Measurements from ENCODE around the gene KIF21B. TPM values are rescaled to one million over a fixed set of nuclear protein-coding genes. Genes with fewer than 3 reads are reported as not detected.
"Not testable (repeated sequence)": the region's sequence is repeated elsewhere in the genome, so short reads cannot be mapped to it uniquely, and the experiment has no call there.

Gene KIF21B
- total RNA-seq, 1 experiment from 2014 or later, result 2.1 TPM

DNA sequence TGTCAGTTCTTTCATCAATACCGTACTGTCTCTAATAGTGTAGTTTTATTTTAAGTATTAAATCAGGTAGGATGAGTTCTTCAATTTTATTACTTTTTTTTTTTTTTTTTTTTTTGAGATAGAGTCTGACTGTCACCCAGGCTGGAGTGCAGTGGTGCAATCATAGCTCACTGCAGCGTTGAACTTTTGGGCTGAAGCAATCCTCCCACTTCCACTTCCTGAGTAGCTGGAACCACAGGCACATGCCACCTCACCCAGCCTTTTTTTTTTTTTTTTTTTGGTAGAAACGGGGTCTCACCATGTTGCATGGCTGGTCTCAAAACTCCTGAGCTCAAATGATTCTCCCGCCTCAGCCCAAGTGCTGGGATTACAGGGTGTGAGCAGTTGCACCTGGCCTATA is 84.6 kb downstream of the KIF21B start:
- no peak for DNase-seq (ENCODE audit: low spot score)

DNA sequence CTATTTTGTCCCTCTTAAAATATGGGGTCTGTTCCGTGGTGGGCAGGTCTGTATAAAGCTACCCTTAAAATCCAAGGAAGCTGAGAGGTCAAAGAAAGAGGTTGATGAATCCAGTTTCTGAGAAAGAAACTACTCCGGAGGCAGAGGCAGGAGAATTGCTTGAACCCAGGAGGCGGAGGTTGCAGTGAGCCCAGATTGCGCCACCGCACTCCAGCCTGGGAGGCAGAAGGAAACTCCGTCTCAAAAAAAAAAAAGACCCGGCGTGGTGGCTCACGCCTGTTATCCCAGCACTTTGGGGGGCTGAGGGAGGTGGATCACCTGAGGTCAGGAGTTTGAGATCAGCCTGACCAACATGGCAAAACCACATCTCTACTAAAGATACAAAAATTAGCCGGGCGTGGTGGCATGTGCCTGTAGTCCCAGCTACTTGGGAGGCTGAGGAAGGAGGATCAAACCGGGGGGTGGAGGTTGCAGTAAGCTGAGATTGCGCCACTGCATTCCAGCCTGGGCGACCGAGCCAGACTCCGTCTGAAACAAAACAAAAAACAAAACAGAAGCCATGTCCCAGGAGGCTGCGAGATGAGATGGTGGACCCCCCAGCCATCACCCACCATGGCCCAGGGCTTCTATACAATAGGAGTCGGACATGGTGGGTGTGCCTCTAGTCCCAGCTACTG is 88.1 kb downstream of the KIF21B start:
- not testable (repeated sequence) for DNase-seq (ENCODE audit: low spot score)

DNA sequence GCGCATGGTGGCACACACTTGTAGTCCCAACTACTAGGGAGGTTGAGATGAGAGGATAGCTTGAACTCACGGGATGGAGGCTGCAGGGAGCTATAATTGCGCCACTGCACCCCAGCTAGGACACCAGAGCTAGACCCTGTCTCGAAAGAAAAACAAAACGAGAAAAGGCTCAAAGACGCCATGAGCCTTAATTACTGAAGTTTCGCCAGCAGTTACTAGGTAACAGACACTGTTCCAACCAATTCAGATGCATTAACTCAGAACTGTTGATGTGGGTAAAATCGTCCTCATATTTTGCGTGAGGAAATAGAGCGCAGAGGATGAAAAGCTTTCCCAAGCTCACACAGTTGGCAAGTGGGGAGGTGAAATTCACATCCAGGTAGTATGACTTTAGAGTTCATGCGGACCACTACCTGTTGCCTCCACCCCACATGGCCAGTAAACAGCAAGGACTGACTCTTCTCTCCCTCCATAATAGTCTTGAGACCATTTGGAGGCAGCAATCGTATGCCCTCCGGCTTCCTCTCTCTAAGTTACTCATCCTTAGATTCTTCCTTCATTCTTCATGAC is 88.8 kb downstream of the KIF21B start:
- DNase-seq (ENCODE audit: low spot score), result no peak

DNA sequence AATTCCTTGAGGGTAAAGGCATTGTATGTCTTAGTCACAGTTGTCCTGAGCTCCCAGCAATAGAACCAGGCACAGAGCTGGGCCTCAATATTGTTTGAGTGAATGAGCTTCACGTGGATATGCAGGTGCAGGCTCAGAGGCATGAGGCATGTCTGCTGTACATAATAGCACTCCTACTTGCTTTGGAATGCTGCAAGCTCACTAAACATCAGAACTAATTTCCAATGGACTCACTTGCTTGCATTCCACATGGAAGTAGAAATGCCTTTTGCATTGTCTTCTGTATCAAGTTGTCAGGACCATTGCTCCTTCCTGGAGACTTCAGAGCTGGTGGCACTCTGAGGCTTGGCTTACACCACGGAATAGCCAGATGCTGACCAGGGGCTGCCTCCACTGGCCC is 91.7 kb downstream of the KIF21B start:
- no peak for DNase-seq (ENCODE audit: low spot score)

DNA sequence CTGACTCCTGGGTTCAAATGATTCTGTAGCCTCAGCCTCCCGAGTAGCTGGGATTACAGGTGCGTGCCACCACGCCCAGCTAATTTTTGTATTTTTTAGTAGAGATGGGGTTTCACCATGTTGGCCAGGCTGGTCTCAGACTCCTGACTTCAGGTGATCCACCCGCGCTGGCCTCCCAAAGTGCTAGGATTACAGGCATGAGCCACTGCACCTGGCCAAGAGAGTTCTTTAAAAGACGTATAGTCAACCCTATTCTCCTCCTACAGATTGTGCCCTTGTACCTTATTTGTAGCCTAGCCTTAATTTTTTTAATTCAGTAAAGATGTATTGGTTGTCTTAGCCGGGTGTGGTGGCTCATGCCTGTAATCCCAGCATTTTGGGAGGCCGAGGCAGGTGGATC is 93.2 kb downstream of the KIF21B start:
- DNase-seq (ENCODE audit: low spot score), result not testable (repeated sequence)

DNA sequence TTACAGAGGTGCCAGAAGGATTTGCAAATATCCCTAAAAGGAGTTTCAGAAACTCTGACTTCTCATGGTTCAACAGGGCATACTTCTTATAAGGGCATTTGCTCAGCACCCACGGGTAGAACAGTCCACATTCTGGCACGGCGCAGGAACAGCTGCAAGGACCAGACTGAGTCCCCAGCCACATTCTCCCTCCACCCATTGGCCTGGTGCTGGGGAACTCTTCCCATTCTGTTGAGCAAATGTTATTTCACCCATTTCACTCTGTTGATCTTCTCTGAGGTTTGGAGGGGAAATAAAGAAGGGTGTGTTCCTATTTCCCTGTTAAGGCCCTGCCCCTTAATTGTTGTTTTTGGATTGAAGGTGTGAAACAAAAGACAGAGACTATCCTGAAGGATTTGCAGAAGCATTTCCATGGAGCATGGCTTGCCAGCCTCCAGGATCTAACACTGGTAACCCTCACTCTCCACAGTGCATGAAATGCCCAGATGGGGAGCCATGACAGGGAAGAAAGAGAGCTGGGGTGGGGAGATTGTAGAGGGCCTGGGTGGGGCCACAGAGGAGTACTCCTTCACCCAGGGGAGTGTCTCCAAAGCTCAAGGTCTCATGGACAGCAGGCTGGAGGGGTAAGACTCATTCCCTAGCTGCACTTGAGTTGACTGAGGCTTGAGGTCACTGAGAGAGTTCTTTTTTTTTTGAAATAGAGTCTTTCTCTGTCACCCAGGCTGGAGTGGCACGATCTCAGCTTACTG is 93.8 kb downstream of the KIF21B start:
- DNase-seq (ENCODE audit: low spot score), result no peak

DNA sequence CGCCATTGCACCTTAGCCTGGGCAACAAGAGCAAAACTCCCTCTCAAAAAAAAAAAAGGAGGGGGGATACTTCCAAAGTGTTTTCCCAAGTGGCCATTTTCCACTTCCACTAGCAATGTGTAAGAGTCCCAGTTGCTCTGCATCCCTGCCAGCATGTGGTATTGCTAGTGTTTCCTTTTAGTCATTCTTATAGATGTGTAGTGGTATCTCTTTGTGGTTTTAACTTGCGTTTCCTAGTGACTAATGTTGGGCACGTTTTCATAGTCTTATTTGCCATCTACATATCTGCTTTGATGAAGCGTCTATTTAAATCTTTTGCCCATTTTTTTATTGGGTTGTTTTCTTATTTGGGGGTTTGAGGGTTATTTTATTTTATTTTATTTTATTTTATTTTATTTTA is 97.7 kb downstream of the KIF21B start:
- DNase-seq (ENCODE audit: low spot score), result no peak

DNA sequence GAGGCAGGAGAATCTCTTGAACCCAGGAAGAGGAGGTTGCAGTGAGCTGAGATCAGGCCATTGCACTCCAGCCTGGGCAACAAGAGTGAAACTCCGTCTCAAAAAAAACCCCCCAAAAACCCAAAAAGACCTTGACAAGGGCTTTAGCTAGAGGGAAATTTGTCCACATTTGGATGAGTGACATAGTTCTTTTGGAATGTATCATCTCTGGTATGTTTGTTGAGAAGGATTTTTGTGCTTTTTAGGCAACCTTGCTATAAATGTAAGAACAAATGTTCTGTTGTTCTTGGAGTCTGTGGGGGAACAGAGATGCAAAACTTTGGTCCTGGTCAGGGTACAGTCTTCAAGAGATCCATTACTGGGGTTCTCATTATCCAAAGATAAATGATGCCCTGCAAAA is 99.9 kb downstream of the KIF21B start:
- no peak for DNase-seq (ENCODE audit: low spot score)

DNA sequence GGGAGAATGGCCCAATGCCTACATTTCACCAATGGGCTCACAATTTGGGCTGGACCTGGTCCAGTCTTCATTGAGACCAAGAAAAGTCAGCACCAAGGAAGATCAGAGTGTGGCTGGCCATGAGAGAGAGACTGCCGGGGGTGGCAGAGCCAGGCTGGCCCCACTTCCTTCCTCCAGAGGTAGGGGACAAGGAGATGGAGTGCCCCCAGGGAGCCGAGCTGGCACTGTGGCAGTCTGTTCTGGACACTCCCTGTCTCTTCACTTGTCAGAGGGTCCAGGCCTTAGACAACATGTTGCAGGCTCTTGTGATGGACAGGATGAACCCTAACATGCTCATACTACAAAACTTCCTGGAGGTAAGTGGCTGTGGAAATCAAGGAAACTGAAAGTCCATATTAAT is 101.1 kb downstream of the KIF21B start:
- no peak for DNase-seq (ENCODE audit: low spot score)

DNA sequence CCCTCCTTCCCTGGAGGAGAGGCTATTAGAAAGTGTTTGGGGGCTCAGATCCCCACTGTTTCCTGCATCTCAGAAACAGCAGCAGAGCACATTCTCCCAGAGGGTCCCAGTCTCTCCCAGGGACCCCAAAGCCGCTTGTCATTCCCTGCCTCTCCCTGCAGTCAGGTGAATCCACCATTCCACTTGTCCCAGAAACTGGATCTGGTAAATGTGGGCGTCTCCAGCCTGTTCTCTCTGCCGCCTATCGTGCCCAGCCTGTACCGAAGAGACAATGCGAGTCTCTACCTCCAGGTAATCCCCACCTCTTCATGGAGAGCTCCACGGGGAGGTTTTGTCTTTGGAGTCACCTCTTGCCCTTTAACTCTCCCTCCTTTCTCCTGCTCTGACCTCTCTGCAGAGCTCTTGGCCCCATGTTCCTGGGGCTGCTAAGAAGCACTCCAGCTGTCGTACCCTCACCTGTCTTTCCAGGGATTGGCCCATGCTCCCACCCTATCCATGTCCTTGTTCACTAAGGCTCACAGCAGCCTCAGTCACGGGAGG is 101.9 kb downstream of the KIF21B start:
- DNase-seq (ENCODE audit: low spot score), result no peak

Other genes starting within 250 kb of the KIF21B start
- not detected in 2 replicates for gene GPR25, start 150.7 kb downstream of the KIF21B start, total RNA-seq (2014; rRNA removed; shearing (Covaris generic))
- gene INAVA, start 128.8 kb downstream of the KIF21B start, total RNA-seq (2014; rRNA removed; shearing (Covaris generic)), result 0.55 and 1.1 TPM in 2 replicates
- not detected in 2 replicates for gene CACNA1S, start 88.7 kb upstream of the KIF21B start, total RNA-seq (2014; rRNA removed; shearing (Covaris generic))
- gene ASCL5, start 103.5 kb upstream of the KIF21B start, total RNA-seq (2014; rRNA removed; shearing (Covaris generic)), result not detected in 2 replicates
- 81.6 and 97.5 TPM in 2 replicates for gene TMEM9, start 130.8 kb upstream of the KIF21B start, total RNA-seq (2014; rRNA removed; shearing (Covaris generic))
- 0.14 TPM in 1 of 2 replicates, not detected in the other for gene IGFN1, start 167.1 kb upstream of the KIF21B start, total RNA-seq (2014; rRNA removed; shearing (Covaris generic))